HG02852 (cell line): ENCODE measurements around the gene ERFE.
"Not testable (repeated sequence)": the region's sequence is repeated elsewhere in the genome, so short reads cannot be mapped to it uniquely, and the experiment has no call there.

Experiments used
- ATAC-seq: cut with Tn5 transposase; IDR thresholded peaks from one replicate; pipeline ENCODE4 v1.9.1; 2021; ENCODE audit warnings: mild to moderate bottlenecking, moderate library complexity; ENCODE audit not compliant: unreplicated experiment

Gene ERFE

GRCh38 chr2:238168196-238169047 is 9.7 kb downstream of the ERFE start:
- no peak for ATAC-seq

- ATAC-seq: no peak
These were observed 10.4 kb downstream of the ERFE start for GRCh38 chr2:238169048-238169707.

DNA sequence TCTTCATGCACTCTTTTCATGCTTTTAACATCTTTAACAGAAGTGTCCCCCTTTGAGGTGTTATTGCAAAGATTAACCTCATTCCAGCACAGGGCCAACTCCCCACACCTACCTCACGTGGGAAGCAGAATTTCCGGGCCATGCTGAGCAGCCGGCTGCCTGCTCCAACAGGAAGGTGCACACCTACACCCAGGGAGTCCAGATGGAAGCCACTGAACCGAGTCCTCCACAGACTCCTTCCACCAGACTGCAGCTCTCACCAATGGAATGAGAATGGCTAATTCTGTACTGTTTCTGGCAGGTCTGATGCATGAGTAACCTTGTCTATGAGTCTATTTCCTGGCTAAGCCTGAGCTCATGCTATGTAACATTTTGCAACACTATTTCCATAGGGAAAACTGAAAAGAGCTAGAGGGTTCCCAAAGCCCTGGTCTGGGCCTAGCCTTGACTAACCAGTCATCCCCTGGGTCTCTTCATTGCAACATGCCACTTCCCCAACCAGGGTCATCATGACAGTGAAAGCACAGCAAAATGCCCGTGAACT is 11.0 kb downstream of the ERFE start:
- no peak for ATAC-seq

GRCh38 chr2:238170386-238171071 is 11.8 kb downstream of the ERFE start:
- ATAC-seq: no peak

GRCh38 chr2:238171072-238171431 is 12.3 kb downstream of the ERFE start:
- ATAC-seq: not testable (repeated sequence)

DNA sequence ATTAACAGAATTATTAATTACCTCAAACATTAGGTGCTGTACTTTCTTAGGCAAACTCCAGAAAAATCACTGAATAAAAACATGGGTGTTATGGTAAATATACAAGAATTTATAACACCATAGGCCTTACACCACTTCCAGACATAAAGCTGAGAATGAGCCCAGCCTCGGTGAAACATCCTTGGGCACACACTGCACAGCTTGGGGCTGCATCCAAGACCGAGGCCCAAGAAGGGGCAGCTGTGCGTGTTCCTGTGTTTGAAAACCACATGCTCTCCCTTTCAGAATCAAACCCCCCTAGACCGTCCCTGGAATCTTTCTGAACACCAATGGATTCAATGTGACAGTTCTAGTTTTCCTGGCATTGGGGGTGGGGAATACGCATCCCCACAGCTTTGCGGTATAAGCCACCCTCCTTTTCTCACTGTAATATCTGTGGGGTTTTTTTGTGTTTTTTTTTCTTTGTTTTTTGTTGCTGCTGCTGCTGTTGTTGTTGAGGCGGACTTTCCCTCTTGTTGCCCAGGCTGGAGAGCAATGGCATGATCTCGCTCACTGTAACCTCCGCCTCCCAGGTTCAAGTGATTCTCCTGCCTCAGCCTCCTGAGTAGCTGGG is 12.9 kb downstream of the ERFE start:
- no peak for ATAC-seq

DNA sequence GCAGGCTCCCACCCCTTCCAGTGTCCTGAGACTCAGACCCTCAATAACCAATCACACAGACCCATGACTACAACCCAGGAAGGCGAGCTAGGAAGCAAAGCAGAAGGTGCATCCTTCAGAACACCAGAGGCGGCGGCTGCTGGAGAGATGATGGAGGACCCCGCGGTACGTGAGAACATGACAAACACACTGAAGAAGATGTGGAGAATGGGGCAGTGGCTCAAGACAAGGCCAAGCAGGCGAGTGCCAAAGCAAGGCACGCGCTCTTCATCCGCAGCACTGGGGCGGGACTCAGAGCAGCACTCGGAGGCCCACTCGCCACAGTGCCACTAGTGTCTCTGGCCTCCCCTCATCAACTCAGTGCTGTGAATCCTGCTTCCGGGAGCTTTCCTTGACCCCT is 13.7 kb downstream of the ERFE start:
- ATAC-seq: no peak

GRCh38 chr2:238173692-238174091 is 14.9 kb downstream of the ERFE start:
- ATAC-seq: no peak

DNA sequence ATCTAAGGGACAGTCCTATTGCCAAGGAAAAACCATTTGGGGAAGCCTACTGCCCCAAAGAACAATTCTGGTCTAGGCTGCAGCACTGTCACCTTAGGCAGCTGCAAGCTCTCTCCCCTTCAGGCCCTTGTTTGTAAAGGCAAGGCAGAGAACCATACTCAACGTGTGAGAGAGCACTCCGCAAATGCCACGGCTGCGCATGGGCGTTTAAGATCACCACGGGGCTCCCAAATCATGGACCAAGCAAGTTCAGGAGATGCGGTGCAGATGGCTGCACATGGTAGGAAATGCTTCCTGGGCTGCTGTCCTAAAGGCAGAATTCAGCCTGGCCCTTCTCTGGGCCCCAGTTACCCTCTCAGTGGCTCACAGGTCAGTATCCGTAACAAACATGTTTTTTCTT is 15.5 kb downstream of the ERFE start:
- no peak for ATAC-seq

DNA sequence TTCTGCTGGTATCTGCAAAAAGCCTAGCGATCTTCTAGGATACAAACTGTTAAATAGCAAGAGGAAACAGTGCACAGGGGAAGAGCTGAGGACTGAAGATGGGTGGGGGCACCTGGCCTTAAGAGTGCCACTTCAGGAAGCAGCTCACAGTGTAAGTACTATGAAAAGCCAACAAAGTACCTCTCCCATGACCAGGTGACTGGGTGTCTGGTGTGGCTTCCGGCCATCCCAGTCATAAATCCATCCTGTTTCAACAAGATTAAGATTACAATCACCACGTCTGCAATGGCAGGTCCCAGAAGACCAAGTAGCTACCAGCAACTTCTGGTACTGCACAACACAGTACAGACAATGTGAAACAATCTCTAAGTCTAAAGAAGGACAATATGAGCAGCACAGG is 15.9 kb downstream of the ERFE start:
- ATAC-seq: no peak

DNA sequence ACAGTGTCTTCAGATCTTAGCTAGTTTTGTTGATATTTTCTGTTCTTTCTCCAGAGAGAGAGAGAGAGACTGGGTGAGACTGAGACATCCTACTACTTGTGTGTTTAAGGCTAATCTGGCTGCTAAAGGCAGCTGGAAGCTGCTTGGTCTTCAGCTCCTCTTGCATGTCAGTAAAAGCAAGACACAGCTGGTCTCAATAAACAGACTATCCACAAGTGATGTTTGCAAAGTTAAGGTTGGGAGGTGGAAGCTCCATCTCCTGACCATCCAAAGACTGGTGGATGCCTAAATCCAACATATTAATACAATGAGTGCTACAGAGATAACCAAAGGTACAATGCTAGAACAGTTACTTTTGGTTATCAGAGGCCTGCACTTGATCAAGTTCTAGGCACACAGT is 17.8 kb downstream of the ERFE start:
- ATAC-seq: no peak

DNA sequence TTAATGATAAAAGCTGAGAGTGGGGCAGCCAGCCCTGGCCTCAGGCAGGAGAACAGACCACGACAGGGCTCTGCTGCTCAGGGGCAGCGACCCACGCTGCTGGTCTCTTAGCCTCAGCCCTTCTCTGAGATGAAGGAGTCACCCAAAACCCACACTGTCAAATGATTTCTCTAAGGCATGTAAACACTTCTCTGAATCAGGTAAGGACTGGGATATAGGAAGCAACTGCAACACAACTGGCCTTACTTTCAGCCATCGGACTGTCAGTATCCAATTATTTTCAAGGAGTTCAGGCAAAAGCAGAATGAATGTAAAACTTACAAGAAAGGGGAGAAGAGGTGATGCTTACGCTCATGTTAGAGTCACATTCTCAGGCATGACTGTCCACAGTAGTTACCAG is 21.8 kb downstream of the ERFE start:
- ATAC-seq: no peak

DNA sequence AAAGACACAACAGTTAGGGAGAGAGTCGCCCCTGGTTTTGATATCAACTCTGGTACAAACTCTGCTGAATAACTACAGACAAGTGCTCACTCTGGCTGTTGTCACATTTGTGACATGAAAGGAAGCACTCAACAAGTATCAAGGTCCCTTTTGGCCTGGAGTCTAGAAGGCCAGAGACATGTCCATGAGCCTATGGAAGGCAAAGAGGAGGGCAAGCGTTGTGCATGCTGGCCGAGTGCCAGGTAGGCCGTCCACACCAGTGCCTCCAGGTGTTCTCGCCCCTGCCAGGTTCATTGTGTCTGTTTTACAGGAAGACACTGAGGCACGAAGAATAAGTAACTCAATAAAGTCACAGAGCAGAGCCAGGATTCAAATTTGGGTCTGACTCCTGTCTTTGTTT is 23.6 kb downstream of the ERFE start:
- no peak for ATAC-seq

DNA sequence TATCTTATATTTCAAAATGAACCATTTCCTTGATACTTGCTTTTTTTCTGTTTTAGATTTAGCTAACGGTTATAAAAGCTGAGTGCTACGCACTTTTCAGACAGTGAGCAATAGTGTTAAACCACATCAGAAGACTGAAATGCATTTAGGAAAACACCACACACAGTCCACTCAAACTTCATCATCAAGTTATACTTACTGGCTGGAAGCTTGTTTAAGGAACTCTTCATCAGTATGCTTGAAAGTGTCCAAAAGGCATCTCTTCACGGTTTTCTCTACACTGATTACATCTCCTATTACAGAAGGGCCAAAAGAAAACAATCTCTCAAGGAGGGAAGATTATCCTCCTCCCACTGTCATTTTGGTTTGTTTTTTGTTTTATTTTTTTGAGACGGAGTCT is 25.1 kb downstream of the ERFE start:
- ATAC-seq: no peak

- no peak for ATAC-seq
These were observed 29.1 kb downstream of the ERFE start for GRCh38 chr2:238187618-238188548.

DNA sequence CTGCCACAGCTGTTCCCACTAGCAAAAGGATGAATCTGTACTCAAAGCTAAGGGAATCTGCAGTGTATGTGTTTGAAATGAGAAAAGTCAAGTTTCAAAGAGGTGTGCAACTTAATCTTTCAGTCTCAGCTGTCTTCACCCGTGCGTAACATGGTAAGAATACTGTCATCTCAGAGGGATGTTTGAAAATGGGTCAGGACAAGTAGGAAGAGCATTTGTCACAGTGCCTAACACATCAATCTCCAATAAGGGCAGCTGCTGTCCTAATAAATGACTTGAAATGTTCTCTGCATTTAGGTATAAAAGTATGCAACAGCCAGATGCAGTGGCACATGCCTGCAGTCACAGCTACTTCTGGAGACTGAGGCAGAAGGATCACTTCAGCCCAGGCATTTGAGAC is 31.7 kb downstream of the ERFE start:
- no peak for ATAC-seq

DNA sequence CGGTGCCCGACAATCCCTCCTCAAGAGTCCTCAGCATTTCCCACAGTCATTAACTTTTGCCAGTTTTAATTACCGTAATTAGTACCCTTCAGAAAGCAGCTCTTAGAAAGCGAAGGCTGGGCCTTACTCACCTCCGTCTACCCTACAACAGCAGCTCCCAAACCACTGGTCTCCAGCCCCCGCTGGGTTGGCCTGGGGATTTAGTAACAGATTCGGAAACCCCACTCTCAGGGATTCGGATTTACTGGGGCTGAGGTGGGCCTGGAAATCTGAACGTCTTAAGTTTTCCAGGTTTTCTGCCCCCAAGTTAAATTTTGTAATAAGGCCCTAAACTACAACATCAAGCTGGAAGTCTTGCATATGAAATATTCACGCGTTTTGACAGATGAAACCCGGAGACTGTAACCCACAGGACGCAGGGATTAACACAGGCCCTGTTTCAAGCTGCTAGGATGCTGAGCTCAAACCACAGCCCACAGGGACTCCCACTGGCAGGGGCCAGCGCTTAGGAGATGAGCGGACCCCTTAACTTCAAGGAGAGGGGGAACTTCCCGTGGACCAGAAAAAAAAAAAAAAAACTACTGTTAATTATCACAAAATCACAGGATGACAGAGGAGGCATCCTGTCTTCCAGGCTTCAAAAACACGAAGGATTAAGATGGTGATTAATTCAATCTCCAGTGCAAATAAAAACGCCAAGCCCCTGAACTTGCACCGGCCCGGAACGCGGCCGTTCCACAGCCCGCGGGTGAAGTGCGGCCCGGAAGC is 43.7 kb downstream of the ERFE start:
- ATAC-seq: no peak

DNA sequence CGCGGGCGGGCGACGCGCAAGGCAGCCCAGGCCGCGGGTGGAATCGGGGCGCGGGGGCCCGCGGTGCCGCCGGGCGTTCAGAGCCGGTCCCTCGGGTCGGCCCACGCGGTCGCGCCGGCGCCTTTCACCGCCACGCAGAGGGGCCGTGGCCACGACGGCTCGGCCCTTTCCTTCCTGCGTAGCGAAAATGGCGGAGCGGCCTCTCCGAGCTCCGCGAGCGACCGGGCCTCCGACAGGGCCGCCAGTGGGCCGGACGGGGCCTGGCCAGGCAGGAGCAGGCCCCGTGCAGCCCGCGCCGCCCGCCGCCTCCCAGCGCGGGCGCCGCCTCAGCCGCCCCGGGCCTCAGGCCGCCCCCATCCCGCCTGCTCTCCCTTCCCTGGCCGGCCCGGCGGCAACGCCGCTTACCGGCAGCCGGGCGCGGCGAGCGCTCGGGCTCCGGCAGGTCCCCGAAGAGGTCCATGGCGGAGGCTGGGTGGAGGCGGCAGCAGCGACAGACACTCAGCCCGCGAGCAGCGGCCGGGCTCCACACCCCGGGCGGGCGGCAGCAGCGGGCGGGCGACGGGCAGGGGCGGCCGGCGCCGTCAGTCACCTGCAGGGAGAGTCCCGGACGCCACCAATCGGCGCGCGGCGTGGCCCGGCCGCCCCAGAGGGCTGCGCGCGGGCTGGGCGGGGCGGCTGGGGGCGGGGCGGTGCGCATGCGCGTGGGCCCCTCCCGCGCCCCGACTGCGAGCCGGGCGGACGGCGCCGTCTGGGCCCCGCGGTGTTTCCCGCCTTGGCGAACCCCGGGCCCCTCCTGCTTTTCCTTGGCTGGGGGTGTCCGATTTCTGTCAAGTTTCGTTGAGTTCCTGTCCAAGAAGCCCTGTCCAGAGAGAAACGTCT is 44.6 kb downstream of the ERFE start, which contains the start of gene ILKAP:
Gene ILKAP, minus strand, starts transcription at position 602 of the 879 bp plus-strand sequence. Its CDS starts 142 bp downstream, at position 460.
- ATAC-seq: peak; percentile 95
